Activated T-cell treated with anti-CD3 and anti-CD28 coated beads, Interleukin-2, amount 50 U/mL, for 1 hour (primary cell): Measurements from ENCODE around the gene FXYD3.
A peak's percentile ranks its signal among the peaks of the same experiment; 100 is the strongest.

Experiments
- DNase-seq: peaks from one replicate; pipeline ENCODE4 v3.0.0-alpha.2; 2020

FXYD3 gene

GRCh38 chr19:35107545-35107944 is 8.1 kb upstream of the FXYD3 start:
- no peak for DNase-seq

- no peak for DNase-seq
Observed at GRCh38 chr19:35108730-35109129, 6.9 kb upstream of the FXYD3 start.

GRCh38 chr19:35109395-35110112 is 6.1 kb upstream of the FXYD3 start:
- no peak for DNase-seq

GRCh38 chr19:35110974-35111373 is 4.6 kb upstream of the FXYD3 start:
- DNase-seq: no peak

GRCh38 chr19:35112995-35113688 is 2.5 kb upstream of the FXYD3 start:
- no peak for DNase-seq

GRCh38 chr19:35114353-35115176 is 1.1 kb upstream of the FXYD3 start:
- peak; percentile 78 for DNase-seq

GRCh38 chr19:35116072-35116801 is 614 bp downstream of the FXYD3 start:
- DNase-seq: no peak

GRCh38 chr19:35117116-35117515 is 1.5 kb downstream of the FXYD3 start:
- DNase-seq: no peak

- DNase-seq: no peak
Observed at GRCh38 chr19:35117799-35118198, 2.2 kb downstream of the FXYD3 start.

GRCh38 chr19:35118268-35119020 is 2.8 kb downstream of the FXYD3 start:
- DNase-seq: no peak

- DNase-seq: no peak
Observed at GRCh38 chr19:35119091-35119490, 3.5 kb downstream of the FXYD3 start.

GRCh38 chr19:35119578-35120155 is 4.0 kb downstream of the FXYD3 start:
- no peak for DNase-seq

- no peak for DNase-seq
Observed at GRCh38 chr19:35120492-35120891, 4.9 kb downstream of the FXYD3 start.

GRCh38 chr19:35120898-35121297 is 5.3 kb downstream of the FXYD3 start:
- DNase-seq: no peak

GRCh38 chr19:35122687-35123551 is 7.3 kb downstream of the FXYD3 start:
- DNase-seq: no peak

GRCh38 chr19:35123573-35123972 is 8.0 kb downstream of the FXYD3 start:
- no peak for DNase-seq

GRCh38 chr19:35124098-35125060 is 8.8 kb downstream of the FXYD3 start:
- DNase-seq: peak; percentile 86

GRCh38 chr19:35125270-35125717 is 9.7 kb downstream of the FXYD3 start:
- no peak for DNase-seq
